DMS114 treated with DMSO at 0.1 percent for 48 hours (cell line): ENCODE results near the gene PRPF6.
"Not testable (repeated sequence)": the region's sequence is repeated elsewhere in the genome, so short reads cannot be mapped to it uniquely, and the experiment has no call there.

Source experiments
- DNase-seq: peaks from one replicate; lab custom pipeline; 2025; ENCODE audit not compliant: unreplicated experiment; lab: John Stamatoyannopoulos, UW

Gene PRPF6

GRCh38 chr20:64009811-64010387 is 29.0 kb downstream of the PRPF6 start:
- no peak for DNase-seq

GRCh38 chr20:64010711-64011237 is 29.8 kb downstream of the PRPF6 start:
- no peak for DNase-seq

GRCh38 chr20:64011366-64011779 is 30.4 kb downstream of the PRPF6 start:
- no peak for DNase-seq

- DNase-seq: not testable (repeated sequence)
Measured at GRCh38 chr20:64012385-64013154, 31.6 kb downstream of the PRPF6 start.

- DNase-seq: no peak
Measured at GRCh38 chr20:64015635-64016034, 34.7 kb downstream of the PRPF6 start.

GRCh38 chr20:64021124-64021975 is 40.4 kb downstream of the PRPF6 start:
- DNase-seq: no peak

- DNase-seq: no peak
Measured at GRCh38 chr20:64022671-64023360, 41.9 kb downstream of the PRPF6 start.

- DNase-seq: no peak
Measured at GRCh38 chr20:64023361-64024140, 42.6 kb downstream of the PRPF6 start.

GRCh38 chr20:64024141-64024990 is 43.4 kb downstream of the PRPF6 start:
- DNase-seq: no peak

GRCh38 chr20:64025101-64025825 is 44.3 kb downstream of the PRPF6 start:
- DNase-seq: no peak

GRCh38 chr20:64025826-64026412 is 45.0 kb downstream of the PRPF6 start:
- DNase-seq: no peak

GRCh38 chr20:64027981-64028685 is 47.2 kb downstream of the PRPF6 start:
- DNase-seq: no peak

- no peak for DNase-seq
Measured at GRCh38 chr20:64029293-64030117, 48.6 kb downstream of the PRPF6 start.

- DNase-seq: no peak
Measured at GRCh38 chr20:64030371-64031134, 49.6 kb downstream of the PRPF6 start.

- DNase-seq: no peak
Measured at GRCh38 chr20:64031822-64032314, 50.9 kb downstream of the PRPF6 start.
